ENCODE data around the gene CCDC12. TPM values are rescaled to one million over a fixed set of nuclear protein-coding genes. Genes with fewer than 3 reads are reported as not detected.
A peak's percentile ranks its signal among the peaks of the same experiment; 100 is the strongest.

Gene CCDC12
- total and polyA plus RNA-seq, 9 of the 15 experiments (the other 6 are each of a cell fraction or from before 2014, with no cell fraction given): 8.9 to 201 (median 86.9) TPM

- TF ChIP-seq GTF3C2 (IDR thresholded peaks at IDR 0.05; ENCODE audit: borderline replicate concordance, extremely low read depth, insufficient read length): no peak
- TF ChIP-seq PHB (CRISPR knock-in tag; IDR thresholded peaks at IDR 0.05): no peak
- TF ChIP-seq HOXB6 (CRISPR knock-in tag; IDR thresholded peaks at IDR 0.05; ENCODE audit: borderline replicate concordance): no peak
- TF ChIP-seq DDX20 (tag; IDR thresholded peaks at IDR 0.05; ENCODE audit: low read depth): no peak
- 0 out of 2 replicates have a peak, but pooled peaks have one; percentile 39 for TF ChIP-seq NFE2 (IDR thresholded peaks at IDR 0.05; ENCODE audit: low read depth)
- TF ChIP-seq SLC30A9 (CRISPR knock-in tag; IDR thresholded peaks at IDR 0.05): no peak
- peak; percentile 63 for TF ChIP-seq MEIS2 (IDR thresholded peaks at IDR 0.05; ENCODE audit: partially characterized antibody)
- no peak; the same call in 1 of the 2 replicates for TF ChIP-seq PHF8 (IDR thresholded peaks at IDR 0.05; ENCODE audit: borderline replicate concordance, low read length)
- no peak for TF ChIP-seq ZKSCAN1 (IDR thresholded peaks at IDR 0.05; ENCODE audit: low read depth, low read length)
- no peak for TF ChIP-seq SRSF1 (IDR thresholded peaks at IDR 0.05; ENCODE audit: low read depth, low read length)
- TF ChIP-seq CTCFL (IDR thresholded peaks at IDR 0.05; ENCODE audit: borderline replicate concordance, insufficient read depth, low read depth, low read length, poor library complexity, severe bottlenecking): no peak
- peak; percentile 46; the same call in 1 of the 2 replicates for TF ChIP-seq VEZF1 (CRISPR knock-in tag; IDR thresholded peaks at IDR 0.05)
- TF ChIP-seq SNAPC5 (CRISPR knock-in tag; IDR thresholded peaks at IDR 0.05): no peak
- no peak for TF ChIP-seq DNMT1 (IDR thresholded peaks at IDR 0.05)
- 0 out of 2 replicates have a peak, but pooled peaks have one; percentile 47 for TF ChIP-seq ZBED1 (IDR thresholded peaks at IDR 0.05)
- no peak for TF ChIP-seq BCL6 (CRISPR knock-in tag; IDR thresholded peaks at IDR 0.05)
- TF ChIP-seq ZFP1 (CRISPR knock-in tag; IDR thresholded peaks at IDR 0.05): no peak
- TF ChIP-seq NELFE (IDR thresholded peaks at IDR 0.05; ENCODE audit: insufficient read depth, insufficient read length): no peak
- TF ChIP-seq KDM1A (IDR thresholded peaks at IDR 0.05): no peak
- no peak for TF ChIP-seq CHD2 (IDR thresholded peaks at IDR 0.05; ENCODE audit: low read depth, low read length)
- no peak for TF ChIP-seq BRF1 (IDR thresholded peaks at IDR 0.05; ENCODE audit: borderline replicate concordance, extremely low read depth, insufficient read length)
- TF ChIP-seq SRSF7 (optimal IDR thresholded peaks at IDR 0.05; ENCODE audit: low read depth, low read length): no peak
- no peak for TF ChIP-seq TAF7 (tag; IDR thresholded peaks at IDR 0.05)
These were observed 28.4 kb downstream of the CCDC12 start (continued) for GRCh38 chr3:46947981-46948791.
